ENCODE data around the gene TRAPPC3. TPM values are rescaled to one million over a fixed set of nuclear protein-coding genes. Genes with fewer than 3 reads are reported as not detected.

TRAPPC3 gene
- total and polyA plus RNA-seq, 2 donors from 2014 or later = 58.4 to 102 TPM

- Histone ChIP-seq H3K4me3 (ENCODE audit: low read length in 3 of 3) (no peak overlapping the region), H3K9me3 (ENCODE audit: control insufficient read depth in 2 of 3, insufficient read depth in 1 of 3, low read length in 3 of 3) (no peaks in the 10 kb centered on the region), H3K36me3 (ENCODE audit: control insufficient read depth in 2 of 3, insufficient read depth in 3 of 3, low read length in 3 of 3) (no peaks in the 10 kb centered on the region), H3K27ac (ENCODE audit: low read depth in 2 of 2, low read length in 2 of 2) (no peak overlapping the region), H3K4me1 (ENCODE audit: control insufficient read depth in 2 of 3, insufficient read depth in 2 of 3, low read depth in 1 of 3, low read length in 3 of 3) (peaks cover 0 to 4% (median 0%) of the 10 kb centered on the region in 3 donors), H3K9ac (ENCODE audit: low read length in 3 of 3) (no peak overlapping the region), H3K27me3 (ENCODE audit: control insufficient read depth, insufficient read depth, low read length) (peaks cover 3% of the 10 kb centered on the region)
- DNase-seq (no peak), FAIRE-seq (no peak)
- intact Hi-C loops (cut with DNase I) = no loop called here
- TF ChIP-seq CTCF (IDR thresholded peaks at IDR 0.05; ENCODE audit: borderline replicate concordance, extremely low read depth, insufficient read depth) = no peak
Measured at GRCh38 chr1:36122062-36123030, 26.9 kb downstream of the TRAPPC3 start.

GRCh38 chr1:36119456-36119855, 29.8 kb downstream of the TRAPPC3 start:
- intact Hi-C loops (cut with DNase I) = no loop called here
- no peak overlapping the region for H3K9ac ChIP-seq (ENCODE audit: low read length in 3 of 3)
- TF ChIP-seq CTCF (IDR thresholded peaks at IDR 0.05; ENCODE audit: borderline replicate concordance, extremely low read depth, insufficient read depth) = no peak
- no peak for FAIRE-seq
- no peaks in the 10 kb centered on the region for H3K4me1 ChIP-seq (ENCODE audit: control insufficient read depth in 2 of 3, insufficient read depth in 2 of 3, low read depth in 1 of 3, low read length in 3 of 3)
- no peak overlapping the region for H3K27ac ChIP-seq (ENCODE audit: low read depth in 2 of 2, low read length in 2 of 2)
- no peaks in the 10 kb centered on the region for H3K36me3 ChIP-seq (ENCODE audit: control insufficient read depth in 2 of 3, insufficient read depth in 3 of 3, low read length in 3 of 3)
- H3K27me3 ChIP-seq (ENCODE audit: control insufficient read depth, insufficient read depth, low read length) = no peaks in the 10 kb centered on the region
- H3K9me3 ChIP-seq (ENCODE audit: control insufficient read depth in 2 of 3, insufficient read depth in 1 of 3, low read length in 3 of 3) = no peaks in the 10 kb centered on the region
- H3K4me3 ChIP-seq (ENCODE audit: low read length in 3 of 3) = no peak overlapping the region
- no peak for DNase-seq

- no peaks in the 10 kb centered on the region for H3K27me3 ChIP-seq (ENCODE audit: control insufficient read depth, insufficient read depth, low read length)
- DNase-seq (no peak), FAIRE-seq (no peak)
- no peaks in the 10 kb centered on the region for H3K9me3 ChIP-seq (ENCODE audit: control insufficient read depth in 2 of 3, insufficient read depth in 1 of 3, low read length in 3 of 3)
- no peak overlapping the region for H3K4me3 ChIP-seq (ENCODE audit: low read length in 3 of 3)
- TF ChIP-seq CTCF (IDR thresholded peaks at IDR 0.05; ENCODE audit: borderline replicate concordance, extremely low read depth, insufficient read depth) = no peak
- intact Hi-C loops (cut with DNase I) = no loop called here
- H3K27ac ChIP-seq (ENCODE audit: low read depth in 2 of 2, low read length in 2 of 2) = no peak overlapping the region
- H3K36me3 ChIP-seq (ENCODE audit: control insufficient read depth in 2 of 3, insufficient read depth in 3 of 3, low read length in 3 of 3) = no peaks in the 10 kb centered on the region
- H3K4me1 ChIP-seq (ENCODE audit: control insufficient read depth in 2 of 3, insufficient read depth in 2 of 3, low read depth in 1 of 3, low read length in 3 of 3) = no peaks in the 10 kb centered on the region
- H3K9ac ChIP-seq (ENCODE audit: low read length in 3 of 3) = no peak overlapping the region
Measured at GRCh38 chr1:36118447-36119204, 30.7 kb downstream of the TRAPPC3 start.

Data from kidney (tissue), 14 donors.